NK-92 (cell line): ENCODE data around the gene UPF2.
"Not testable (repeated sequence)": the region's sequence is repeated elsewhere in the genome, so short reads cannot be mapped to it uniquely, and the experiment has no call there.

Source experiments
- DNase-seq: peaks from one replicate; lab custom pipeline; 2025; ENCODE audit not compliant: unreplicated experiment; lab: John Stamatoyannopoulos, UW

The UPF2 gene

DNA sequence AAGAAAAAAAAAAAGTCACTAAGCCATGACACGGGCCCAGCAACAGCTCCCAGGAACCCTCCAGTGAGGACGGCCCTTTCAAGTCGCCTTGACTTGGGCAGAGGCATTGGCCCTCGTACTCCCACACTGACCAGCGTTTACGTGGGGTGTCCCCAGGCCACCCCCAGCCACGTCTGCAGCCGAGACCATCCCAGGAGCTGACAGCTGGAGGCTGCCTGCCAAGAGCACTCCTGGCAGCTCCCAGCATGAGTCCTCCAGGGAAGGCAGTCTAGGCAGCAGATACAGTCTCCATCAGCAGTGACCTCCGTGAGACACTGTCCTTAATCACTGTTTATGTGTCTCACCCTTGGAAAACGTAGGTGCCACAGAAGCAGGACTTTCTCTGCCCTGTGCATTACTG, 133.0 kb downstream of the UPF2 start:
- DNase-seq, result no peak

DNA sequence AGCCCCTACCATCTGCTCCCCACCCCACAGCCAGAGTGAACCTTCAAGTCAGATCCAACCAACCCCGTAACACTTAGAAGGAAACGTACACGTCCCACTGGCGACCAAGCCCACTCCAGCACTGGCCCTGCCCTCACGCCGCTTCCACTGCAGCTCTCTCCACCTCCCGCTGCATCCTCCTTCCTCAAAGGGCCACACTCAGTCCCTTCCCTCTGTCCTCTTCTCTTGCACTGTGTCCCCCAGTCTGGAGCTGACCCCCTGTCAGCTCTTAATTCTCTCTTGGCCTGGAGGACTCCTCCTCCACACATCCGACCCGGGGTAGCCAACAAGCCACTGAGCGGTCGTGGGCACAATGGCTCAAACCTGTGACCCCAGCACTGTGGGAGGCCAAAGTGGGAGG, 133.6 kb downstream of the UPF2 start:
- DNase-seq, result no peak

DNA sequence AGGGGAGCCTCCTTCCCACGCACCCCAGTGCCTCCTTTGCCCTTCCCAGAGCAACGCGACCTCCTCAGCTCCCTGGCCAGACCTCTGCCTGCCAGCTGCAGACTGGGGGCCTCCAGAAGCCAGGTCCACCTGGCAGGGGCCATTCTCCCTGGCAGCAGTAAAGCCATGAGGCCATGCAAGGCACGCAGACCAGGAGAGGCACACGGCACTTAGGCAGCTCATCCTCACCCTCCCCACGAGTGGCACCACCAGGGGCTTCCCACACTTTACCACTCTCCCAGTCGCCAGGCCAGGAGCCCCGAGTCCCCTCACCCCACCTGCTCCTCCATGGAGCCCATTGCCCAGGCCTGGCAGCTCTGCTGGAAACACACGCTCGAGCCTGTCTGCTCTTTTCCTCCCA, 134.1 kb downstream of the UPF2 start:
- no peak for DNase-seq

- no peak for DNase-seq
These were observed 134.7 kb downstream of the UPF2 start for GRCh38 chr10:11907914-11908313.

- DNase-seq, result no peak
These were observed 135.9 kb downstream of the UPF2 start for GRCh38 chr10:11906714-11907113.

- DNase-seq, result no peak
These were observed 140.0 kb downstream of the UPF2 start for GRCh38 chr10:11902646-11903045.

- no peak for DNase-seq
These were observed 140.7 kb downstream of the UPF2 start for GRCh38 chr10:11901833-11902475.

DNA sequence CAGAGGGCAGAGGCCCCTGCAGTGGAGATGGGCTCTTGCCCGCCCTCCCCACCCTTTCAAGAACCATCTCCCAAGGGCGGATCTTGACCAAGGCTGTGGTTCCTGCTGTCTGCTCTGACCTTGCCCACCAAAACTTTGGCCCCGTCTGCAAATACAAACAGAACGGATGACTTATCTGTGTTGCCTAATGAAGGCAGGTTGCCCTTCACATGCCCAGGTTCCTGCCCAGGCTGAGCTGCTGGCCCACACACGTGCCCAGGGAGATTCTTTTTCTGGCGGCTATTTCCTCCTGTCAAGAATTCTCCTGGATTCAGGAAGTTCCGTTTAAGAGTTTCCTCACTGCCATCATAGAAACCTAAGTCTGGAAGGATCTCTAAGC, 141.2 kb downstream of the UPF2 start:
- DNase-seq, result no peak

- no peak for DNase-seq
These were observed 141.6 kb downstream of the UPF2 start for GRCh38 chr10:11901036-11901301.

- DNase-seq, result no peak
These were observed 143.3 kb downstream of the UPF2 start for GRCh38 chr10:11899067-11899876.

- DNase-seq, result no peak
These were observed 144.1 kb downstream of the UPF2 start for GRCh38 chr10:11898372-11899066.

DNA sequence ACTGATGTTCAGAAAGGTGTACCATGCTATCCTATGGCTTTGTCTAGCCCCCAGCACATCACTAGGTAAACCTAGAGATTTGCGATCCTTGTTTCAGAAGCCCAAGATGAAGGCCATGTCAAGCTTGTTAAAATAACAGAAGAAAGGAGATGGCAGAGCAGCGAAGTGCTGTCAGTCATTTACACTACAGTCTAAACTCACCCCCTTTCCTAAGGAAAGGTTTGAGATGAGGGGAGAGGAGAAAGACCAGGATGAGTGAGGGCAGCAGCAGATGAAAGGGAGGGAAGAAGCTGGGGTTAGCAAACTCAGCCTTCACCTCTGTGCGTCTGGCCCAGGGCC, 144.6 kb downstream of the UPF2 start:
- DNase-seq, result no peak

DNA sequence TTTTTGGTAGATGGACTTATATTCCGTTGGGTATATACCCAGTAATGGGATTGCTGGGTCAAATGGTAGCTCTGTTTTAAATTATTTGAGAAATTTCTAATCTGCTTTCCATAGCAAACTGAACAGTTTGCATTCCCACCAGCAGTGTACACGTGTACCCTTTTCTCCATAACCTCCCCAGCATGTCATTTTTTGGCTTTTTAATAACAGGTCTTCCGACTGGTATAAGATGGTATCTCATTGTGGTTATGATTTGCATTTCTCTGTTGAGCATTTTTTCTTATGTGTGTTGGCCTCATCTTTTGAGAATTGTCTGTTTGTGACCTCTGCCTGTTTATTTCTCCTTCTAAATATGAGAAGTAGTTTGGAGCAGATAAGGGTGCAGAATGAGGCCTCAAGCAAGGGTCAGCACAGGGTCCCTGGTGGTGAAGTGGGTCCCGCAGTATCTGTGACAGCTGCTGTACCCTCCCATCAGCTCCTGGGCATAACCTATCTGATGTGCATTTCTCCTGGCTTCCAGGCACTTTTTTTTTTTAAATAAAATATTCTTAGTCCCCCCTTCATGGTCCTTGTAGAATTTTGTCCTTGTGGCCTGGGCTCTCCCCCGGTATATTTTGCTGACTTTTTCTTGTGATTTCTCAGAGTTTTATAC, 145.9 kb downstream of the UPF2 start:
- no peak for DNase-seq

DNA sequence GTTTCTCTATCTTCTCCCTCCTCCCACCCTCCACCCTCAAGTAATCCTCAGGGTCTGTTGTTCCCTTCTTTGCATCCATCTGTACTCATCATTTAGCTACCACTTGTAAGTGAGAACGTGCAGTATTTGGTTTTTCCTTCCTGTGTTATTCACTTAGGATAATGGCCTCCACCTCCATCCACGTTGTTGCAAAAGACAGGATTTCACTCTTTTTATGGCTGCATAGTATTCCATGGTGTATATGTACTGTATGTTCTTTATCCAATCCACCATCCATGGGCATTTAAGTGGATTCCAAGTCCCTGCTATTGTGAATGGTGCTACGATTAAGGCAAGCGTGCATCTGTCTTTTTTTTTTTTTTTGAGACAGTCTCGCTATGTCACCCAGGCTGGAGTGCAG, 147.0 kb downstream of the UPF2 start:
- DNase-seq, result no peak

DNA sequence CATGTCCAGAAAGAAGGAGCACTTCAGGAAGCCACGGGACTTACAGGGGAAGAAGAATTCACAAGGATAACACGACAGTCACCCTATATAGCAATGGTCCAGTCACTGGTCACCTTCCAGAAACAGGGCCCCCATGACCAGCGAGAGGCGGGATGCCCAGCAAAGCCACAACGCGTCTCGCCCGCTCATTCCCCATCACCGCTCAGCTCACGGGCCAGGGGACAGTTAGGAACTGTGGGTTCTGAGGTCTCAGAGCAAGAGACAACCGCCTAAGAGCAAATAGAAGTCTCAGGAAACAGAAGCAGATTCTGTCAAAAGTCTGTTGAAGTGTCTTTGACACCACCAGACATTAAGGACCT, 147.5 kb downstream of the UPF2 start:
- DNase-seq, result no peak

DNA sequence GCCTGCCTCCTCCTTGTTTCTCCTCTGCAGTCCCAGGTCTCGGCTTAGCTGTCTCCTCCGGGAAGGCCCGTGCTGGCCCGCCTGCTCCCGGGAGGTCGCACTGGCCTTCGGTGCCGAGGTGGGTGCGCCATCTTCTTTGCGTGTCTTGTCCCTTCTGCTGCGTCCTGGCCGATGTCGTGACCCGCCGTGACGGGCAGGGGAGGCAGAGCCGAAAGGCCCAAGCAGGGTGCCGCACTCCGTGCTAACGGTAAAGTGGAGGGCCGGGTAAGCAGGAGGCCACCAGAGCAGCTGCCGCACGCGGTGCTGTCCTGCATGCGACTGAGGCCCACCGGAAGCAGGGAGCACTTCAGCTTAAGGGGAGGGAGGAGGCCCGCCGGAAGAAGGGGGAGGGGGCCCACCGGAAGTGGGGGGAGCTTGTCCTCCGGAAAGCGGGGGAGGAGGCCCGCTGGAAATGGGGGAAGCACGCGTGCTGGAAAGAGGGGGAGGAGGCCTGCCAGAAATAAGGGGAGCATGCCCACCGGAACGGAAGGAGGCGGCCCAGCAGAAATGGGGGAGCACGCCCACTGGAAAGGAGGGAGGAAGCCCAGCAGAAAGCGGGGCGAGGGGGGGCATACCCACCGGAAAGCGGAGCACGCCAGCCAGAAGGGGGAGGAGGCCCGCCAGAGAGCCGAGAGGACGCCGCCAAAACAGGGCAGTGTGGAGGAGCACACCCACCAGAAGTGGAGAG, 148.1 kb downstream of the UPF2 start:
- no peak for DNase-seq

DNA sequence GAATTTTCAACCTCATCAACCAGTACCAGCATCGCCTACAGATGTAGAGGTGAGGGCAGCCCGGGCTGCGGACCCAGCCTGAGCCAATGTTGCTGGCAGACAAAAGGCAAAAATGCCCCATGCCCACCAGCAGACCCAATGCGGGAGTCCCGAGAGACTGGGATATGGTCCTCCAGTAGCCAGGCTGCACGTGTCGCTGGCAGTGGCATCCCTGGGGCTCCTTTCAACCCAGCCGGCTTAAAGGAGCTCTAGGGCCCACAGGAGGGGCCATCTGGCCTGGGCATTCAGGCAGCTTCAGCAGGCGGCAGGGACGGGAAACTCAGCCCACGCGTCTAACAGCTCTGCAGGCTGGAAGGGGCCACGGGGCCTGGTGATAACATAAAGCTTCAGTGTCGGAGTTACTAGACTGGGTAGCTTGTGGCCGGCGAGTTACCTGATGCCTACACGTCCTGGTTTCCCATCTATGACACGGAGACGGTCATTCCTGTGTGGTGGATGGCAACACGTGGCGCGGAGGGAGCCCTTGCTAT, 148.8 kb downstream of the UPF2 start:
- no peak for DNase-seq

DNA sequence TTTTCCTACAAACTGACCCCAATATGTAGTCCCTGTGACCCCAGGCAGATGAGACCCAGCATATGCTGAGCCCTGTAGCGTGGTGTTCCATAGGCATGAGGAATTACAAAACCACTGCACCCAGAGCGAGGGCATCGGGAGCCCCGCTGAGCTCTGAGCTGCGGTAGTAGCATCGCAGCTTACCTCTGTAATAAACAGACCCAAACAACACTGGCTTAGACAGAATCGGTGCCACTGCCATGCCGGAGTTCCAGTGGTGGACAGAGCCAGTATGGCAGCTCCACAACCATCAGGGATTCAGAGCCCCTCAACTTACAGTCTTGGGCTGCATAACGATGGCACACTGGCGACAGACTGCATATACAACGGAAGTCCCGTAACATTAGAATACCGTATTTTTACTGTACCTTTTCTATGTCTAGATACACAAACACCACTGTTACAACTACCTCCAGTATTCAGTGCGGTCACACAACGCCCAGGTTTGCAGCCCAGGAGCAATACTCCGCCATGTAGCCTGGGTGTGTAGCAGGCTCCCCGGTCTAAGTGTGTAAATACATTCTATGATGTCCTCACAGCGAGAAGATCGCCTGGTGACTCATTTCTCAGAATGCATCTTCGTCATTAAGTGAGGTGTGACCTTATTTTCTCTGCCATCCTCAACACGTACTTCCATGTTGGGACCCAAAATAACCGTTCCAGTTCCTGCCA, 150.7 kb downstream of the UPF2 start:
- DNase-seq, result no peak

GRCh38 chr10:11889263-11889662, 153.3 kb downstream of the UPF2 start:
- DNase-seq, result not testable (repeated sequence)

DNA sequence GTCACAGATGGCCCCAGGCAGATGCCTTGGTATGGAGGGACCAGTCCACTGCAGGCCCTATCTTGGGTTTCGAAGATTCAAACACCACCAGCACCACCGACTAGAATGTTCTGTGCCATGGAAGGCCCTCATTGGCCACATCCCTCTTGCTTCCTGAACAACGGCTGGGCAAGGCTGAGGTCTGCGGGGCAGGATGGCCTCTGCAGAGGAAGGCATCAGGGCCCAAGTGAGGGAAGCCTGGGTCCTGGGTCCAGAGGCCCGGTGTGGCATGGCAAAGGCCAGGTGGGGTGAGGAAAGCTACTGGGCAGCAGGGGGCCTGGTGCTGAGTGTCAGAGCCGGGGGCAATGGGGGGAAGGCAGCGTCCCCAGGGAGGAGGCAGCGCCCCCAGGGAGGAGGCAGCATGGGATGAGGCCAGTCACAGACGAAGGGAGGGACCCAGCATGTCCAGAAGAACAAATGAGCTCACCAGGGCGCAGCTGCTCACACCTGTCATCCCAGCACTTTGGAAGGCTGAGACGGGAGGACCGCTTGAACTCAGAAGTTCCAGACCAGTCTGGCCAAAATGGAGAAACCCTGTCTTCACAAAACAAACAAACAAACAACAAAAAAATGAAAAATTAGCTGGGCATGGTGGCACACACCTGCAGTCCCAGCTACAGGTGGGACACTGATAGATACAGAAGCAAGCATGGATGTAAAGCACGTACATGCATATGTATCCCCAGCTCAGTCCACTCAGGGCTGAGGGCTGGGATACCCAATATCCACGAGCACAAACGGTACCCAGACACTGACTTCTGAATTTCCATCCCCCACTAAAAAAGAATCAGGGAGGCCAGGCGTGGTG, 155.0 kb downstream of the UPF2 start:
- no peak for DNase-seq
